GM12872 (cell line): ENCODE results near the gene MYO15B.

Experiments
- TF ChIP-seq, protein P1 (sequence below): IDR thresholded peaks from 3 replicates; pipeline ENCODE4 v1.5.1; 2011; ENCODE audit warnings: low read depth, mild to moderate bottlenecking, low read length, moderate library complexity; ENCODE audit not compliant: insufficient read depth

Gene MYO15B

DNA sequence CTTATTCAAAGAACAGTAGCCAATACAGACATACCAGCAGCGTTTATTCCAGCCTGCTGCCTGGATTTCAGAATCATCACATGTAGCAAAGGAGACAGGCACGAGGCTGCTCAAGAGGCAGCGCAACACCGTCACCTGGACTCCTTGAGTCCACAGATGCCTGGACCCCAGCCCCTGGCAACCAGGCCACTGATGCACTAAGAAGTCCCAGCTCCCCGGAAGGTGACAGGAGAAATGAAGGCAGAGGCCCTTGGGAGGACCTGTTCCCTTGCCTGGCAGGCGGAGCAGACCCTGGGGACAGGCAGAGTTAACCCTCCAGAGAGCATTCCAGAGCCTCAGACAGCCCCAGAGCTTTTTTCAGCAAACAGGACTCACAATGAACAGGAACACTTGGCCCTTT lies 62.1 kb downstream of the MYO15B start:
- TF ChIP-seq, protein P1, sequence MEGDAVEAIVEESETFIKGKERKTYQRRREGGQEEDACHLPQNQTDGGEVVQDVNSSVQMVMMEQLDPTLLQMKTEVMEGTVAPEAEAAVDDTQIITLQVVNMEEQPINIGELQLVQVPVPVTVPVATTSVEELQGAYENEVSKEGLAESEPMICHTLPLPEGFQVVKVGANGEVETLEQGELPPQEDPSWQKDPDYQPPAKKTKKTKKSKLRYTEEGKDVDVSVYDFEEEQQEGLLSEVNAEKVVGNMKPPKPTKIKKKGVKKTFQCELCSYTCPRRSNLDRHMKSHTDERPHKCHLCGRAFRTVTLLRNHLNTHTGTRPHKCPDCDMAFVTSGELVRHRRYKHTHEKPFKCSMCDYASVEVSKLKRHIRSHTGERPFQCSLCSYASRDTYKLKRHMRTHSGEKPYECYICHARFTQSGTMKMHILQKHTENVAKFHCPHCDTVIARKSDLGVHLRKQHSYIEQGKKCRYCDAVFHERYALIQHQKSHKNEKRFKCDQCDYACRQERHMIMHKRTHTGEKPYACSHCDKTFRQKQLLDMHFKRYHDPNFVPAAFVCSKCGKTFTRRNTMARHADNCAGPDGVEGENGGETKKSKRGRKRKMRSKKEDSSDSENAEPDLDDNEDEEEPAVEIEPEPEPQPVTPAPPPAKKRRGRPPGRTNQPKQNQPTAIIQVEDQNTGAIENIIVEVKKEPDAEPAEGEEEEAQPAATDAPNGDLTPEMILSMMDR, result no peak

DNA sequence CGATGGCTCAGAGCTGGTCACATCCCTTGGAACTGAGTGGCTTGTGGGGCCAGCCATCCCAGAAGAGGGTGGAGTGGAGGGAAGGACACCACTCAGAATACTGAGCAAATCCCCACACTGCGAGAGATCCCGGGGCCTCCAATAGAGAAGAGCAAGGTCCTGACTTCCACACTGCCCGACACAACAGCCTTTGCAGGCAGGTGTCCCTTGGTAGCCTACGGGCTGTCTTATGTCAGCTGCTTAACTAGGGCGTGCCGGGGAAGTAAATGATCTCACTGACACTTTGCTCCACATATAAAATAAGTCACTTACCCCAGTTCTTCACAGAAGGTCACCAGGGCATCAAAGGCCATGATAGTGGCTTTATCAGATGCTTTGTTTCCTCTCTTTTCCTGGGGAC lies 63.3 kb downstream of the MYO15B start:
- TF ChIP-seq, protein P1, result no peak

DNA sequence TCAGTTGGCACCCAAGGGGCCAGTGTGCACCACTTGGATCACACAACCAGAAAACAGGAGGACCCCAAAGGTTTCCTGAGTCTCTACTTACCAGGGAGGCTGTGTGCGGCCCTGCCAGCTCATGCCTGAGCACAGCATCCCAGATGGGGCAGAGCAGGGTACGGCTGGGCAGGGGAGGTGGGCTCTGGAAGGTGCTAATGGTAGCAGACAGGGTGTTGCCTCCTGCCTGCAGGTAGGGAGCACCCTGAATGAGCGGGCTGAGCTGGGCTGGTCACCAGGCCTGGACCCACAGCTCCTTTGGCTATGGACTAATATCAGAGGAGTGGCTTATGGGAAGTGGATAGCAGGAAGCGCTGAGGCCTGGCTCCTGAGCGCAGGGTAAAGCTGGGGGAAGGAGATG lies 64.7 kb downstream of the MYO15B start:
- TF ChIP-seq, protein P1, result no peak

DNA sequence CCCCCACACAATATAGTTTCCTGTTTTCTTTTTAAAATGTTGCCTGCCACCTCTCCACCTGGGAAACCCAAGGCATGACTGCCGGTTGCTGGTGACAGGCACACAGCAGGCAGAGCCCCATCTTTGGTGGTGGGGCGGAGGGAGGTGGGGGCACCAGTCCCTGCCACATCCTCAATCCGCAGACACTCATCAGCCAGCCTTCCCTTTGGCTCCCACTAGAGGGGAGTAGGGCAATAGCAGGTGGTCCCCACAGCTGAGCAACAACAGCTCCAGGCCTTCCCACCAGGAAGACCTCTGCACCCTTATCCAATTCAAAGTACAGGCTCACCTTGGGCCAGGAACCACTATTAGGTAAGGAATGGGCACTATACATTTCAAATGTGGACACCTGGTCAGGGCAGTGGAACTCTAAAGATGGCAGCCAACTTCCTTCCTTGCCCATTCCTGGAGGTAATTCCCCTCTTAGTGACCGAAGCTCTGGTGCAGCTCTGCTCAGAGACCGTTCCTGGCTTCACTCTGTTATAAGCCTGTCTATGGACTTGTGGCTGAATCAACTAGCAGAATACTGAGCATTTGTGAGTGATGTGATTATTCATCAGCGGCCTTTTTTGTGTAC lies 65.4 kb downstream of the MYO15B start:
- TF ChIP-seq, protein P1, result peak; percentile 96

DNA sequence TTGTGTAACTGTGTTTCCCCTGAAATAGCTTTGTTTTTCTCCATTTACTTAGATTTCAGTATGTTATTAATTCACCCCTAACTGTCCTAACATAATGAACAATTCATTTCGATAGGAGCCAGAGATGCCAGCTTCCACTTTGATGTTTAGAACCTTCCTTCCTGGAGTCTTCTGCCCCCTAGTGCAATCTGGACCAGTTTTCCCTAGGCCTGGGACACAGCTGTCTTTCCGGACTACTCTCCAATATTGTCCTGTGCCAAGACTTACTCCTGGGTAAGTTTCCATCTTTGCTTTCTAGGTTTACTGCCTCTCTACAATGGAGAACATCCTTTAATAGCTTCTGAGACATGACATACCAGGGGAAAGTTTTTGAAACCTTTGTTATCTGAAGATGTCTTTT lies 66.6 kb downstream of the MYO15B start:
- TF ChIP-seq, protein P1, result no peak

DNA sequence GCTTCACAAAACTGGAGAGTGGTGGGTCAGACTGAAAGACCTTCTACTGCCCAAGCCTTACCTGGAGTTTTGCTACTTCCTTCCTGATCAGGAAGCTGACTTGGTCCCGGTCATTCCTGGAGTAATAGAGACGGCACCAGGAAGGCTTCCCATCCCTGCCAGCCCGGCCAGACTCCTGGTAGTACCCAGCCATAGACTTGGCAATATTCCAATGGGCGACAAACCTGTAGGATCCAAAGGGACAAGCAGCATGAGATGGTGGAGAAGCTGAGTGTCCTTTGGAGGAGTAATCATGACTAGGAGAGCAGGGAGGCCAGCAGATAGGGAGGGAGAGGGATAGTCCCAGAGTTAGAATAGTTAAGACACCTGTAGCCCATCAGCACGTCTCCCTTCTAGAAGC lies 70.6 kb downstream of the MYO15B start:
- TF ChIP-seq, protein P1, result no peak

DNA sequence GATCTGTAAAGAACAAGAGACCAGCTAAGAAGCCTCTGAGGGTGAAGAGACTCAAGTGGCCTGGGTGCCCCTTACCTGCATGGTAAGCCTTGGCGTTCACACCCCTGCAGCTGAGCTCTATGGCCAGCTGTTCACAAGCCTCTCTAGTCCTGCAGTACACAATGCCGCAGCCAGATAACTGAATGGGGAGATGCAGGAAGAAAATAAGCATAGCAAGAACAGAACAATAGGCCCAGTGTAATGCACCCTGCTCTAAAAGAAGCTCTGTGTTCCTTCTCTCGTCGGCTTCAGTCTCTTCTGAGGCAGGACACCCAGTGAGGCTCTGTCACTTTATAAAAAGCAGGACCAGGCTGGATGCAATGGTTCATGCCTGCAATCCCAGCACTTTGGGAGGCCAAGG lies 73.9 kb downstream of the MYO15B start:
- TF ChIP-seq, protein P1, result no peak

DNA sequence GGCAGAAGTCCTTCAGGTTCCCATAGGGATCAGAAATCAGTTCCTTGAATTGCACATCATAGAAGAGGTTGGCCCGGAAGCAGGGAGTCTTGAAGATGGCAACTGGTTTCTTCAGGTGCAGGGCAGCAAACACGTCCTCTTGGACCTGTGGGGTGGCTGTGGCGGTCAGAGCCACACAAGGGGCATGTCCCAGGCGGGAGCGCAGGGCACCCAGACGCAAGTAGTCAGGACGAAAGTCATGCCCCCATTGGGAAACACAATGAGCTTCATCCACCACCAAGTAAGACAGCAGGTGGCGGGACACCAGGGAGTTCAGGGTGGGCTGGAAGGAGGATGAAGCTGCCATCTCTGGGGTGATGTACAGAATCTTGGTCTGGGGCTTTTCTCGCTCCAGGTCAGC lies 74.9 kb downstream of the MYO15B start:
- TF ChIP-seq, protein P1, result no peak
